HepG2 (cell line): Measurements from ENCODE around the gene SUMO1. TPM values are rescaled to one million over a fixed set of nuclear protein-coding genes. Genes with fewer than 3 reads are reported as not detected.

Source experiments
- HMGXB4 ChIP-seq, 2 experiments: sonication (generic) in 1 of 2; formaldehyde crosslinking in 1 of 2; IDR thresholded peaks; 2 replicates each; pipeline versions ENCODE4 v1.4.0 to v1.6.1; 2018 to 2020; ENCODE audit warnings: missing genetic modification reagents in 2 of 2, borderline replicate concordance in 1 of 2, low read depth in 1 of 2, mild to moderate bottlenecking in 1 of 2, missing biosample characterization in 1 of 2
- JDP2 ChIP-seq: sonication (generic); formaldehyde crosslinking; IDR thresholded peaks from 2 replicates; pipeline ENCODE4 v1.8.1; 2022; ENCODE audit warnings: missing genetic modification reagents, borderline replicate concordance
- KAT7 ChIP-seq: IDR thresholded peaks from 2 replicates; pipeline ENCODE4 v1.6.1; 2018; ENCODE audit warnings: borderline replicate concordance, missing compliant biosample characterization
- KDM2A ChIP-seq: sonication (generic); formaldehyde crosslinking; IDR thresholded peaks from 2 replicates; pipeline ENCODE4 v1.4.0; 2020; ENCODE audit warnings: low read depth, missing genetic modification reagents, borderline replicate concordance
- MAF1 ChIP-seq: sonication (generic); formaldehyde crosslinking; IDR thresholded peaks from 2 replicates; pipeline ENCODE4 v1.5.0; 2020; ENCODE audit warnings: missing genetic modification reagents, borderline replicate concordance
- PRMT3 ChIP-seq: sonication (generic); formaldehyde crosslinking; IDR thresholded peaks from 2 replicates; pipeline ENCODE4 v1.8.1; 2022; ENCODE audit warnings: low read depth, mild to moderate bottlenecking, moderate library complexity, missing genetic modification reagents, borderline replicate concordance
- TSC22D2 ChIP-seq: sonication (generic); formaldehyde crosslinking; IDR thresholded peaks from 2 replicates; pipeline ENCODE4 v1.5.1; 2020; ENCODE audit warnings: missing genetic modification reagents, mild to moderate bottlenecking, borderline replicate concordance
- ZBTB40 ChIP-seq, 2 experiments: fragments of 450-650 bp in 1 of 2; sonication (generic) in 1 of 2; formaldehyde crosslinking in 1 of 2; IDR thresholded peaks; 2 replicates each; pipeline versions ENCODE4 v1.6.1 to v1.8.0; 2016 to 2022; ENCODE audit warnings: antibody characterized with exemption in 1 of 2, mild to moderate bottlenecking in 1 of 2, missing genetic modification reagents in 1 of 2
- polyA plus RNA-seq, 8 experiments: library from polyadenylated mRNA; depleted of rRNA in 3 of 8; stranded (reverse) in 7 of 8; unstranded in 1 of 8; fragments of >200 nt; fragmentation: Illumina TruSeq in 4 of 8; extraction: Trizol in 4 of 8; gene quantifications; 2 replicates each; pipeline versions ENCODE4 v1.2.1 to v1.2.3, GENCODE V29; 2011 to 2016; ENCODE audit warnings: low read depth in 4 of 8, missing spikeins in 1 of 8, mixed read lengths in 1 of 8; ENCODE audit not compliant: insufficient read depth in 1 of 8
- total RNA-seq, 5 experiments: library from RNA; depleted of rRNA; stranded (reverse); fragments of >200 nt; fragmentation: Illumina TruSeq; extraction: Trizol; gene quantifications; 2 replicates each; pipeline ENCODE4 v1.2.3, GENCODE V29; 2016; ENCODE audit warnings: low read depth in 1 of 5

The SUMO1 gene
- total and polyA plus RNA-seq, 2 of the 13 experiments (the other 11 are each of a cell fraction or from before 2014, with no cell fraction given) = 101 to 173 TPM

GRCh38 chr2:202238234-202239197 is at the start of gene SUMO1 (continued):
- TF ChIP-seq KDM2A (CRISPR knock-in tag) = peak; percentile 58; the same call in 1 of the 2 replicates
- TF ChIP-seq HMGXB4 (CRISPR knock-in tag; IDR thresholded peaks at IDR 0.05; ENCODE audit: borderline replicate concordance in 1 of 2, low read depth in 1 of 2) = peak; percentile 77 to 84; a peak in 3 of 4 replicates
- TF ChIP-seq TSC22D2 (CRISPR knock-in tag) = peak; percentile 59; the same call in 1 of the 2 replicates
- no peak for TF ChIP-seq JDP2 (CRISPR knock-in tag)
- TF ChIP-seq MAF1 (CRISPR knock-in tag) = no peak
- TF ChIP-seq PRMT3 = no peak
- peak; percentile 85 for TF ChIP-seq ZBTB40 (IDR thresholded peaks at IDR 0.05)
- peak; percentile 70 for TF ChIP-seq ZBTB40 (CRISPR knock-in tag; IDR thresholded peaks at IDR 0.05)
- TF ChIP-seq KAT7 (CRISPR knock-in tag) = no peak
